Spinal cord (tissue), 10 donors: ENCODE measurements around the gene ARHGEF7. TPM values are rescaled to one million over a fixed set of nuclear protein-coding genes. Genes with fewer than 3 reads are reported as not detected.
A peak's percentile ranks its signal among the peaks of the same experiment; 100 is the strongest.

Experiments
- DNase-seq, 6 donors: peaks; one replicate each; pipeline versions ENCODE4 v3.0.0 to v3.0.0-alpha.2; 2013 to 2015; ENCODE audit warnings: low spot score in 6 of 6, low read depth in 4 of 6
- H3K27ac ChIP-seq: one replicate; pipeline ENCODE4 v1.5.1; 2013; ENCODE audit warnings: low read depth, low read length, control low read depth
- H3K27me3 ChIP-seq: one replicate; pipeline ENCODE4 v1.6.1; 2013; ENCODE audit warnings: low read length; ENCODE audit not compliant: control insufficient read depth, insufficient read depth
- H3K36me3 ChIP-seq: one replicate; pipeline ENCODE4 v1.6.1; 2013; ENCODE audit warnings: low read length; ENCODE audit not compliant: control insufficient read depth, insufficient read depth
- H3K4me1 ChIP-seq: one replicate; pipeline ENCODE4 v1.6.1; 2013; ENCODE audit warnings: low read length; ENCODE audit not compliant: control insufficient read depth, insufficient read depth
- H3K4me3 ChIP-seq: one replicate; pipeline ENCODE4 v1.5.1; 2013; ENCODE audit warnings: low read depth, low read length, control low read depth
- H3K9me3 ChIP-seq: one replicate; pipeline ENCODE4 v1.6.1; 2013; ENCODE audit warnings: low read length; ENCODE audit not compliant: control insufficient read depth, insufficient read depth
- WGBS: methylation state at CpG from one replicate; pipeline ENCODE4 v1.1.5; 2013; ENCODE audit warnings: missing lambda C conversion rate; ENCODE audit not compliant: insufficient coverage; 5-methylcytosine and 5-hydroxymethylcytosine counted together
- polyA plus RNA-seq, 2 donors: library from polyadenylated mRNA; unstranded; fragments of 120-200 nt; gene quantifications; one replicate each; pipeline ENCODE4 v1.2.1, GENCODE V29; 2013; ENCODE audit not compliant: insufficient read length in 2 of 2
- total RNA-seq, 2 donors: library from RNA; depleted of rRNA in 1 of 2; stranded (reverse); fragments of 120-200 nt in 1 of 2; fragments of >200 nt in 1 of 2; gene quantifications; one replicate each; pipeline versions ENCODE4 v1.2.3 to v1.2.4, GENCODE V29; 2013 to 2014
- donor health status: healthy.

ARHGEF7 gene
- total and polyA plus RNA-seq, 4 donors = 66.1 to 140 (median 120) TPM

- peaks cover 15% of the 10 kb centered on the region for H3K4me1 ChIP-seq
- no peaks in the 10 kb centered on the region for H3K36me3 ChIP-seq
- H3K27ac ChIP-seq = no peak overlapping the region
- no peak overlapping the region for H3K4me3 ChIP-seq
- no peak for DNase-seq
- 91% methylated on average over 22 of the region's 30 CpGs for WGBS
- no peaks in the 10 kb centered on the region for H3K27me3 ChIP-seq
- H3K9me3 ChIP-seq = no peaks in the 10 kb centered on the region
These were observed 213.7 kb downstream of the ARHGEF7 start for GRCh38 chr13:111328574-111329410.

GRCh38 chr13:111329641-111330040 is 214.5 kb downstream of the ARHGEF7 start:
- Histone ChIP-seq H3K36me3 (no peaks in the 10 kb centered on the region), H3K9me3 (no peaks in the 10 kb centered on the region), H3K27ac (no peak overlapping the region), H3K27me3 (no peaks in the 10 kb centered on the region), H3K4me3 (no peak overlapping the region), H3K4me1 (peaks cover 7% of the 10 kb centered on the region)
- WGBS = 98% methylated on average over 6 of the region's 7 CpGs
- DNase-seq = no peak

- H3K27ac ChIP-seq = no peak overlapping the region
- H3K9me3 ChIP-seq = no peaks in the 10 kb centered on the region
- WGBS = 75% methylated on average over 9 of the region's 11 CpGs
- no peak overlapping the region for H3K4me3 ChIP-seq
- no peaks in the 10 kb centered on the region for H3K36me3 ChIP-seq
- no peak for DNase-seq
- no peaks in the 10 kb centered on the region for H3K27me3 ChIP-seq
- peaks cover 7% of the 10 kb centered on the region for H3K4me1 ChIP-seq
These were observed 215.0 kb downstream of the ARHGEF7 start for GRCh38 chr13:111330066-111330610.

- H3K4me1 ChIP-seq = no peaks in the 10 kb centered on the region
- WGBS = 77% methylated on average over 3 of the region's 5 CpGs
- H3K4me3 ChIP-seq = no peak overlapping the region
- peak in 2 of 6 donors; percentile 34 to 88 for DNase-seq
- H3K36me3 ChIP-seq = peaks cover 8% of the 10 kb centered on the region
- no peak overlapping the region for H3K27ac ChIP-seq
- H3K27me3 ChIP-seq = no peaks in the 10 kb centered on the region
- H3K9me3 ChIP-seq = no peaks in the 10 kb centered on the region
These were observed 220.2 kb downstream of the ARHGEF7 start for GRCh38 chr13:111335298-111335697.

- DNase-seq = no peak
These were observed 221.6 kb downstream of the ARHGEF7 start for GRCh38 chr13:111336666-111337065.

GRCh38 chr13:111337206-111337605 is 222.1 kb downstream of the ARHGEF7 start:
- WGBS = 92% methylated on average over 4 of the region's 4 CpGs
- H3K27me3 ChIP-seq = no peaks in the 10 kb centered on the region
- no peaks in the 10 kb centered on the region for H3K9me3 ChIP-seq
- no peak overlapping the region for H3K4me3 ChIP-seq
- no peak for DNase-seq
- no peaks in the 10 kb centered on the region for H3K4me1 ChIP-seq
- H3K27ac ChIP-seq = no peak overlapping the region
- H3K36me3 ChIP-seq = peaks cover 8% of the 10 kb centered on the region

More at GRCh38 chr13:111336666-111337065, 221.6 kb downstream of the ARHGEF7 start:
- Histone ChIP-seq H3K27me3 (no peaks in the 10 kb centered on the region), H3K27ac (no peak overlapping the region), H3K36me3 (peaks cover 8% of the 10 kb centered on the region), H3K4me3 (no peak overlapping the region), H3K4me1 (no peaks in the 10 kb centered on the region), H3K9me3 (no peaks in the 10 kb centered on the region)
- 96% methylated on average over 8 of the region's 9 CpGs for WGBS

GRCh38 chr13:111337741-111338140 is 222.6 kb downstream of the ARHGEF7 start:
- Histone ChIP-seq H3K4me1 (no peaks in the 10 kb centered on the region), H3K4me3 (no peak overlapping the region), H3K36me3 (peaks cover 10% of the 10 kb centered on the region), H3K27me3 (no peaks in the 10 kb centered on the region), H3K9me3 (no peaks in the 10 kb centered on the region), H3K27ac (no peak overlapping the region)
- DNase-seq = no peak
- 94% methylated on average over 7 of the region's 9 CpGs for WGBS

GRCh38 chr13:111338841-111339240 is 223.7 kb downstream of the ARHGEF7 start:
- Histone ChIP-seq H3K9me3 (no peaks in the 10 kb centered on the region), H3K27me3 (no peaks in the 10 kb centered on the region), H3K4me3 (no peak overlapping the region), H3K27ac (no peak overlapping the region), H3K36me3 (peaks cover 16% of the 10 kb centered on the region), H3K4me1 (no peaks in the 10 kb centered on the region)
- DNase-seq = no peak
- 89% methylated on average over 9 of the region's 11 CpGs for WGBS

GRCh38 chr13:111339366-111340143 is 224.4 kb downstream of the ARHGEF7 start:
- Histone ChIP-seq H3K27ac (no peak overlapping the region), H3K4me1 (peaks cover 1% of the 10 kb centered on the region), H3K36me3 (peaks cover 19% of the 10 kb centered on the region), H3K27me3 (no peaks in the 10 kb centered on the region), H3K4me3 (no peak overlapping the region), H3K9me3 (no peaks in the 10 kb centered on the region)
- no peak for DNase-seq
- WGBS = 91% methylated on average over 20 of the region's 29 CpGs
